ENCODE measurements around the gene TPRN. TPM values are rescaled to one million over a fixed set of nuclear protein-coding genes. Genes with fewer than 3 reads are reported as not detected.
"Not testable (repeated sequence)": the region's sequence is repeated elsewhere in the genome, so short reads cannot be mapped to it uniquely, and the experiment has no call there.

Gene TPRN
- total RNA-seq, 1 experiment from 2014 or later: 23.0 TPM

- peaks cover 24% of the 10 kb centered on the region for H3K36me3 ChIP-seq (ENCODE audit: insufficient read depth, low read length, poor library complexity, severe bottlenecking)
- ChIA-PET CTCF (no interaction called here), POLR2A (ENCODE audit: low non-redundant PET) (interaction anchor here (0.6 to 0.9 kb wide), 2 partner anchors 13 to 171 kb away, joined by 3 to 4 read pairs; partner anchors contain the start of genes NELFB and SAPCD2)
- H3K27me3 ChIP-seq (replicated peaks; ENCODE audit: insufficient read depth, low read depth, low read length, poor library complexity): no peaks in the 10 kb centered on the region
- BruUV-seq (replicated peaks): no TSS peak
- H3K4me3 ChIP-seq (ENCODE audit: low read depth, low read length, poor library complexity, severe bottlenecking): peak overlapping the region; percentile 97
- peaks cover 41% of the 10 kb centered on the region for H3K4me1 ChIP-seq (ENCODE audit: insufficient read depth, low read length, poor library complexity, severe bottlenecking)
- peak overlapping the region; percentile 88 for H3K27ac ChIP-seq (ENCODE audit: low read depth, low read length, poor library complexity, severe bottlenecking)
- no peak for DNase-seq (ENCODE audit: low spot score)
- TF ChIP-seq CTCF (conservative IDR thresholded peaks at IDR 0.05; ENCODE audit: low read depth, low read length): no peak
- TF ChIP-seq EZH2 (IDR thresholded peaks at IDR 0.05; ENCODE audit: borderline replicate concordance, low read depth, low read length, poor library complexity, severe bottlenecking): no peak
- intact Hi-C loops (cut with micrococcal nuclease; ENCODE audit: unreplicated experiment): loop anchor here (2.0 kb wide), 1 partner anchor 41 kb away; the partner anchor contains the start of gene TPRN
- H3K9me3 ChIP-seq (ENCODE audit: low read depth, low read length, poor library complexity, severe bottlenecking): no peaks in the 10 kb centered on the region
Measured at GRCh38 chr9:137241490-137242268, 41.1 kb upstream of the TPRN start.

- Histone ChIP-seq H3K27ac (ENCODE audit: low read depth, low read length, poor library complexity, severe bottlenecking) (peak within 1 kb of the TSS; percentile 98), H3K9me3 (ENCODE audit: low read depth, low read length, poor library complexity, severe bottlenecking) (no peaks in the 10 kb centered on the region), H3K4me1 (ENCODE audit: insufficient read depth, low read length, poor library complexity, severe bottlenecking) (peaks cover 44% of the 10 kb centered on the region), H3K4me3 (ENCODE audit: low read depth, low read length, poor library complexity, severe bottlenecking) (peak within 1 kb of the TSS; percentile 97), H3K27me3 (replicated peaks; ENCODE audit: insufficient read depth, low read depth, low read length, poor library complexity) (no peaks in the 10 kb centered on the region), H3K36me3 (ENCODE audit: insufficient read depth, low read length, poor library complexity, severe bottlenecking) (peaks cover 24% of the 10 kb centered on the region)
- BruUV-seq (replicated peaks): no TSS peak
- ChIA-PET POLR2A (ENCODE audit: low non-redundant PET) (interaction anchor here (0.6 to 1.2 kb wide), 6 partner anchors 14 to 347 kb away, joined by 3 to 16 read pairs (median 4); partner anchors contain the start of genes NELFB and RNF224), CTCF (interaction anchor here (0.5 to 0.6 kb wide), 2 partner anchors 90 to 441 kb away, joined by 13 to 15 read pairs; no protein-coding TSS in a partner anchor)
- DNase-seq (ENCODE audit: low spot score): peak; percentile 100
- intact Hi-C loops (cut with micrococcal nuclease; ENCODE audit: unreplicated experiment): loop anchor here (2.0 kb wide), 1 partner anchor 40 kb away; the partner anchor contains the start of gene TPRN
- TF ChIP-seq CTCF (conservative IDR thresholded peaks at IDR 0.05; ENCODE audit: low read depth, low read length): no peak
- no peak for TF ChIP-seq EZH2 (IDR thresholded peaks at IDR 0.05; ENCODE audit: borderline replicate concordance, low read depth, low read length, poor library complexity, severe bottlenecking)
Measured at GRCh38 chr9:137240841-137241489, 40.4 kb upstream of the TPRN start, which contains the start of gene TUBB4B. Gene TUBB4B, plus strand, starts transcription at chr9:137241287. Its CDS starts 74 bp downstream, at chr9:137241361.

GRCh38 chr9:137240318-137240840 is 39.8 kb upstream of the TPRN start:
- peak; percentile 78 for DNase-seq (ENCODE audit: low spot score)
- peaks cover 24% of the 10 kb centered on the region for H3K36me3 ChIP-seq (ENCODE audit: insufficient read depth, low read length, poor library complexity, severe bottlenecking)
- H3K27me3 ChIP-seq (replicated peaks; ENCODE audit: insufficient read depth, low read depth, low read length, poor library complexity): no peaks in the 10 kb centered on the region
- no peak for TF ChIP-seq EZH2 (IDR thresholded peaks at IDR 0.05; ENCODE audit: borderline replicate concordance, low read depth, low read length, poor library complexity, severe bottlenecking)
- CTCF ChIA-PET: interaction anchor here (0.5 to 0.6 kb wide), 2 partner anchors 89 to 440 kb away, joined by 13 to 15 read pairs; no protein-coding TSS in a partner anchor
- POLR2A ChIA-PET (ENCODE audit: low non-redundant PET): interaction anchor here (0.6 to 1.2 kb wide), 6 partner anchors 13 to 346 kb away, joined by 3 to 16 read pairs (median 4); partner anchors contain the start of genes NELFB and RNF224
- no peaks in the 10 kb centered on the region for H3K9me3 ChIP-seq (ENCODE audit: low read depth, low read length, poor library complexity, severe bottlenecking)
- H3K4me3 ChIP-seq (ENCODE audit: low read depth, low read length, poor library complexity, severe bottlenecking): peak overlapping the region; percentile 97
- peak overlapping the region; percentile 98 for H3K27ac ChIP-seq (ENCODE audit: low read depth, low read length, poor library complexity, severe bottlenecking)
- no TSS peak for BruUV-seq (replicated peaks)
- H3K4me1 ChIP-seq (ENCODE audit: insufficient read depth, low read length, poor library complexity, severe bottlenecking): peaks cover 44% of the 10 kb centered on the region
- intact Hi-C loops (cut with micrococcal nuclease; ENCODE audit: unreplicated experiment): loop anchor here (2.0 kb wide), 1 partner anchor 40 kb away; the partner anchor contains the start of gene TPRN

GRCh38 chr9:137239541-137240200 is 39.1 kb upstream of the TPRN start:
- ChIA-PET CTCF (interaction anchor here (0.6 kb wide), 1 partner anchor 211 kb away, joined by 5 read pairs; no protein-coding TSS in a partner anchor), POLR2A (ENCODE audit: low non-redundant PET) (interaction anchor here (1.2 kb wide), 1 partner anchor 12 kb away, joined by 3 read pairs; the partner anchor contains the start of gene RNF224)
- not testable (repeated sequence) for H3K9me3 ChIP-seq (ENCODE audit: low read depth, low read length, poor library complexity, severe bottlenecking); H3K27me3 ChIP-seq (replicated peaks; ENCODE audit: insufficient read depth, low read depth, low read length, poor library complexity); DNase-seq (ENCODE audit: low spot score)
- peak overlapping the region; percentile 97 for H3K4me3 ChIP-seq (ENCODE audit: low read depth, low read length, poor library complexity, severe bottlenecking)
- BruUV-seq (replicated peaks): TSS peak; percentile 65
- intact Hi-C loops (cut with micrococcal nuclease; ENCODE audit: unreplicated experiment): loop anchor here (2.0 to 5.0 kb wide), 2 partner anchors 39 to 192 kb away; partner anchors contain the start of genes NPDC1 and TPRN
- H3K4me1 ChIP-seq (ENCODE audit: insufficient read depth, low read length, poor library complexity, severe bottlenecking): peaks cover 41% of the 10 kb centered on the region
- peaks cover 24% of the 10 kb centered on the region for H3K36me3 ChIP-seq (ENCODE audit: insufficient read depth, low read length, poor library complexity, severe bottlenecking)
- H3K27ac ChIP-seq (ENCODE audit: low read depth, low read length, poor library complexity, severe bottlenecking): peak overlapping the region; percentile 98
